Measurements from ENCODE around the gene POMT1.
"Not testable (repeated sequence)": the region's sequence is repeated elsewhere in the genome, so short reads cannot be mapped to it uniquely, and the experiment has no call there.

The POMT1 gene

GRCh38 chr9:131549186-131549585 is 46.5 kb downstream of the POMT1 start:
- DNase-seq (ENCODE audit: insufficient read length, low spot score); FAIRE-seq: not testable (repeated sequence)

DNA sequence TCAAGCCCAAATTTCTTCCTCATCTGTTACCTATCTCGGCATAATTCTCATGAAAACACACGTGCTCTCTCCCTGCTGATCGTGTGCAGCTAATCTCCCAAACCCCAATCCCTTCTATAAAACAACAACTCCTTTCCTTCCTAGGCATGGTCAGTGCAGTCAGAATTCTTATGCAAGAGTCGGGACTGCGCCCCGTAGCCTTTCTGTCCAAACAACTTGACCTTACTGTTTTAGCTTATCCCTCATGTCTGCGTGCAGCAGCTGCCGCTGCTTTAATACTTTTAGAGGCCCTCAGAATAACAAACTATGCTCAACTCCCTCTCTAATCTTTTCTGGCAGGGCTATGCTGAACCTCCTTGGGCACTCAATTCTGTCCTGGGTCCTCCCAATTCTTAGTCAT is 47.7 kb downstream of the POMT1 start:
- FAIRE-seq; DNase-seq (ENCODE audit: insufficient read length, low spot score): not testable (repeated sequence)

DNA sequence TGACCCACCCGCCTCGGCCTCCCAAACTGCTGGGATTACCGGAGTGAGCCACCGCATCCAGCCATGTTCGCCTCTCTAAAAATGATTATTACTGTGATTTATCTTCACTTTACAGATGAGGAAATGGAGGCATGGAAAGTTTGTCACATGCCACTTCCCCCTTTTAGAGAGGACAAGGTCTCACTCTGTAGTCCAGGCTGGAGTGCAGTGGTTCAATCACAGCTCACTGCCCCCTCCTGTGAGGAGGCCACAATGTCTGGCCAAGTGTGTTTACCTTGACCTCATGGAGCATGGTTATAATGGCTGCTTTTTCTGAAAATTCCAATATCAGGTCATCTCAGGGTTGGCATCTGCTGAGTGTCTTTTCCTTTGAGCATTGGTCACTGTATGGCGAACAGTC is 49.3 kb downstream of the POMT1 start:
- FAIRE-seq (no peak), DNase-seq (ENCODE audit: insufficient read length, low spot score) (no peak)

DNA sequence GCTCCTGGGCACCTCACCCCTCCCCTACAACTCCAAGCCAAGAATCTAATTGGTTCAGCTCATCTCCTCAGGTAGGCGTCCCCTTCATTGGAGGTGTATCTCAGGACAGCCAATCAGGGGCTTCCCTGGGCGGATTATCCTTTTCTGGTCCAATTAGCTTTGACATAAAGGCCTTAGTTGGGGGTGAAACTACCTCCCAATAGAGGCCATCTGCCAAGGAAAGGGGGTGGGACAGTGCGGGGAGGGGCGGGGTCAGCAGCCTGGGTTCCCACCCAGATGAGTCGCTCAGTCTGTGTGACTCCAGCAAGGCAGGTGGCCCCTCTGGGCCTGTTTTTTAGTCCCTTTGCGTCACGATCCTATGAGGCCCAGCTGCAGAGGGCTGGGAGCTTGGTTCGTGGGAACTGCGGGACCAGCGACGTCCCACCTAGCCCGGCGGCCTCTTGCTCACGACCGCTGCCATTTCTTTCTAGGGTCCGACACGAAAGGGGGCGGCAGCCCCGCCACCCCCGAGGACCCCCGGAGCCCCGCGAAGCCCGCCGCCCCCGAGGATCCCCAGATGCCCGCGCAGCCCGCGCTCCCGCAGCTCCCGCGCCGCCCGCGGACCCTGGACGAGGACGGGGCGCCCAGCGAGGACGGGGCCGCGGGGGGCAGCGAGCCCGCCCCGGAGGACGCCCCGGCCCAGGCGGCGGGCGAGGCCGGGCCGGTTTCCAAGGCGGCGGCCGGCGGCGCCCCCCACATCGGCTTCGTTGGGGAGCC is 51.5 kb downstream of the POMT1 start:
- FAIRE-seq (no peak), DNase-seq (ENCODE audit: insufficient read length, low spot score) (no peak)

DNA sequence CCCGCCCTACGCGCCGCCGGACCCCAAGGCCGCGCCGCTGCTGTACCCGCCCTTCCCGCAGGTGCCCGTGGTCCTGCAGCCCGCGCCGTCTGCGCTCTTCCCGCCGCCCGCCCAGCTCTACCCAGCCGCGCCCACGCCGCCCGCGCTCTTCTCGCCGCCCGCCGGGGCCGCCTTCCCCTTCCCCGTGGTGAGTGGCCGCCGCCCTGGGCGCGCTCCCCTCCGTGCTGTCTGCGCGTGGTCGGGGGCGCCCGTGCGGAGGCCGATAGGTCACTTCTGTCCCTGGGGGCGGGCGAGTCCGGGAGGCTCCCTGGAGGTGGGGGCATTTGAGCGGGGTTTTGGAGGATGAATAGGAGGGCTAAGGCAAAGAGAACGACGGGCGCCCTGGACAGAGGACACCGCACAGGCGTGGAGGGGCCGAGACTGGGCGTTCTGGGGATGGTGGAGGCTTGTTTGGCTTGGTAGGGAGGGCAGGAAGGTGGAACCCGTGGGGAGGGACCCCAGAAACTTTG is 52.2 kb downstream of the POMT1 start:
- DNase-seq (ENCODE audit: insufficient read length, low spot score): no peak
- FAIRE-seq: no peak

DNA sequence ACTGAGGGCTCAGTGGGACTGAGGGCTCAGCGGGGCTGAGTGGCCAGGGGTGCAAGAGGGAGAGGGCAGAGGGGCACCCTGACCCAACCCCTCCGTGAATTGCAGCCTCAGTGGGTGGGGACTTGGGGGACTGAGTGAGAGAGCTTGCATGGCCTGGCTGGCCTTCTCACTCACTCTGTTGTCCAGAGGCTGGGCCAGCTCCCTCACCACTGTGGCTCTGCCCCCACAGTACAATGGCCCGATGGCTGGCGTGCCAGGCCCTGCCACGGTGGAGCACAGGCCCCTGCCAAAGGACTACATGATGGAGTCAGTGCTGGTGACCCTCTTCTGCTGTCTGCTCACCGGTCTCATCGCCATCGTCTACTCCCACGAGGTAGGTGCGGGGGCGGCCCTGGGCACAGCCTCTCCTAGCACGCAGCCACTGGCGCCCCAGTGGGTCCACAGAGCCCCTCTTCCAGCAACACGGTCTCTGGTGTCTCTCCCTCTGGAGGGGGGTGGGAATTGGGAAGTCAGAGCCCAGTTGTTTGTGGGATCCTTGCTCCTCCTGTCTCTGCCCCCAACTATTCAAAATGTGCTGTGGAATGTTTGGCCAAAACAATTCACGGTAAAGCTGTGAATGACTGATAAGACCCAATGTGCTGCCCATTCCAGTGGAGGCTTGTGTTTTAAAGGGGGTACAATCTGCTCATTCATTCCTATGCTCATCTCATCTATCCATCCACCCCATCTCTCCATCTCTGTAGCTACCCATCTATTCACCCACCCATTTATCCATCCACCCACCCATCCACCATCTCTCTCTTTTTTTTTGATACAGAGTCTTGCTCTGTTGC is 53.3 kb downstream of the POMT1 start:
- DNase-seq (ENCODE audit: insufficient read length, low spot score) (no peak), FAIRE-seq (no peak)

- no peak for FAIRE-seq
- no peak for DNase-seq (ENCODE audit: insufficient read length, low spot score)
Measured at GRCh38 chr9:131557855-131558548, 55.3 kb downstream of the POMT1 start.

DNA sequence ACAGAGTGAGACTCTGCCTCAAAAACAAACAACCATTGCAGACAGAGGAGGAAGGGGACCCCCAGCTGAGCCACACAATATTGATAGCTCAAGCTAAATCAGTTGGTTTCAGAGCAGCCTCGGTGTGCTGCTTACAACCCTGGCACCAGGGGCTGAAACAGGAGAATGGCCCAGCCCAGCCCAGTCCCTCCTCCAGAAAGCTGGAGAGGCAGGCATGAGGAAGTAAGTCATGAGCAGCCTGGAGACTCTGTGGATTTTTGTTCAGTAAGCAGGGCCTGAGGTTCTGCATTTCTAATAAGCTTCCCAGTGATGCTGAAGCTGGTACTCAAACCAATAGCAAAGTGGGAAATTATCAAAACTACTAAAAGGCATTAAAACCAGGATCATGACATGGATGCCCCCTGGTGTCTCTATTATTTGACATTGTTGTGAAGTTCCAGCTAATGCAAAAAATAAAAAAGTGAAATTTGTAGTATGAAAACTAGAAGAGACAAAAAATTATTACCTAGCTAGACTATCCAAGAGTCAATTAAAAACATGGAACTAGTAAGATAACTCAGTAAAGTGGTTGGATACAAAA is 56.8 kb downstream of the POMT1 start:
- DNase-seq (ENCODE audit: insufficient read length, low spot score) (no peak), FAIRE-seq (no peak)

DNA sequence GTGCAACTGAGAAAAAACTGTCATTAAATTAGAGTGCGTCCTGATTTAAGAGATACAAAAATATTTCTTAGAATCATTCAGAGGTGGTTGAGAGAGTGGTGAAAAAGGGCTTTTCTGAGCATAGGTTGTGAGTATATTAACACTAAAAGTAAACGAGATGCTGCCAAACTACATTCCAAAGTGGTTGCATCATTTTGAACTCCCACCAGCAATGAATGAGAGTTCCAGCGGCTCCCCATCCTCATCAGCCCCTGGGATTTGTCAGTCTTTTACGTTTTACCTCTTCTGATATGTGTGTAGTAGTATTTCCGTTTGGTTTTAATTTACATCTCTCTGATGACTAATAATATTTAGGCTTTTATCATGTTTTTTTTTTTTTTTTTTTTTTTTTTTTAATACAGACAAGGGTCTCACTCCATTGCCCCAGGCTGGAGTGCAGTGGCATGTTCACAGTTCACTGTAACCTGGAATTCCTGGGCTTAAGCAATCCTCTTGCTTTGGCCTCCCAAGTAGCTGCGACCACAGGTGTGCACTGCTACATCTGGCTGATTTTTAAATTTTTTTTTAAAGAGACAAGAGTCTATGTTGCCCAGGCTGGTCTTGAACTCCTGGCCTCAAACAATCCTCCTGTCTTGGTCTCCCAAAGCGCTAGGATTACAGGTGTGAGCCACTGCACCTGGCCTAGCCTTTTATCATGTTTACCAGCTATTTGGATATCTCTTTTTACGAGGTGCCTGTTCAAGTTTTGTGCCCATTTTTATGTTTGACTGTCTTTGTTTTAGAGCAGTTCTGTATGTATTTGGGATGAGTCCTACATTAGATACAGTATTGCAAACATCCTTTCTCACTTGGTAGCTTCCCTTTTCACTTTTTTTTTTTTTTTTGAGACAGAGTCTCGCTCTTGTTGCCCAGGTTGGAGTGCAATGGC is 59.6 kb downstream of the POMT1 start:
- DNase-seq (ENCODE audit: insufficient read length, low spot score) (peak; percentile 20), FAIRE-seq (no peak)

DNA sequence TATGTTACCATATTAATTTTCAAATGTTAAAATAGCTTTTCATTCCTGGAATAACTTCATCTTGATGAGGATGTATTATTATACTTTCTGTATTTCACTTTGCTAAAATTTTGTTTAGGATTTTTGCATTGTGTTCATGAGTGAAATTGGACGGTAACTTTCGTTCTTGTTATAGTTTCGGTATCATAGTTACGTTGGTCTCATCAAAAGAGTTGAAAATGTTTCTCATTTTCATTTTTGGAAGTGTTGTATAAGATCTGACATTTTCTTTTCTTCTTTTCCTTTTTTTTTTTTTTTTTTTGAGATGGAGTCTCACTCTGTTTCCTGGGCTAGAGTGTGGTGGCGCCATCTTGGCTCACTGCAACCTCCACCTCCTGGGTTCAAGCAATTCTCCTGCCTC is 62.7 kb downstream of the POMT1 start:
- no peak for FAIRE-seq
- no peak for DNase-seq (ENCODE audit: insufficient read length, low spot score)

GRCh38 chr9:131566158-131566557 is 63.4 kb downstream of the POMT1 start:
- DNase-seq (ENCODE audit: insufficient read length, low spot score): no peak
- FAIRE-seq: no peak

- no peak for DNase-seq (ENCODE audit: insufficient read length, low spot score)
- no peak for FAIRE-seq
Measured at GRCh38 chr9:131567910-131568309, 65.2 kb downstream of the POMT1 start.

Measured in HTR-8/SVneo (cell line).